Measurements from ENCODE around the gene THSD7B. TPM values are rescaled to one million over a fixed set of nuclear protein-coding genes. Genes with fewer than 3 reads are reported as not detected.
"Not testable (repeated sequence)": the region's sequence is repeated elsewhere in the genome, so short reads cannot be mapped to it uniquely, and the experiment has no call there.

Gene THSD7B
- total RNA-seq, 1 donor from 2014 or later = not detected

DNA sequence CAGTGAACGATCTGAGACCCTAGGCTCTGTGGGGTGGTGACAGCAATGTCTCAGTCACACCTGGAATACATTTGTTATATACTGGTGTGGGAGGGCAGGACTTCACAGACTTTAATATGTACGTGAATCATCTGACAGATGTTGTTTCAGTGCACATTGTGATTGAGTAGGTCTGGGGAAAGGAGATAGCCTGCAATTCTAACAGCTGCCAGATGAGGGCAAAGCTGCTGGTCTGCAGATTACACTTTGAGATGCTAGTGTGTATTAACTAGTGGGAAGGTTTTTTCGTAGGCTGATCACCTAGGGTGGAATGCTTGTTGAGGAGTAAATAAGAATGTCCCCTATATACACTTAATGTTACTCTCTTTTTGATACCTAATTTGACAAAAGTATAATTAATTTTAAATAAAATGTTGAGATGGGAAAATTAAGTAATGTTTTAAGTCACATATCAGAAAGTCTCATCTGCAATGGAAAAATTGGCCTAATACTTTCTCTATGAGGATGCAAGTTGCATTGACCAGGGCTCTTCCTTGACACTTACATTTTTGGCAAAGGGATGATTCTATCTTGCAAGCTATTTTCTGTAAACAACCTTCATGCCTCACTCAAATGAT, 702.0 kb downstream of the THSD7B start:
- no peak for DNase-seq (ENCODE audit: extremely low read depth, low read depth, low spot score)

DNA sequence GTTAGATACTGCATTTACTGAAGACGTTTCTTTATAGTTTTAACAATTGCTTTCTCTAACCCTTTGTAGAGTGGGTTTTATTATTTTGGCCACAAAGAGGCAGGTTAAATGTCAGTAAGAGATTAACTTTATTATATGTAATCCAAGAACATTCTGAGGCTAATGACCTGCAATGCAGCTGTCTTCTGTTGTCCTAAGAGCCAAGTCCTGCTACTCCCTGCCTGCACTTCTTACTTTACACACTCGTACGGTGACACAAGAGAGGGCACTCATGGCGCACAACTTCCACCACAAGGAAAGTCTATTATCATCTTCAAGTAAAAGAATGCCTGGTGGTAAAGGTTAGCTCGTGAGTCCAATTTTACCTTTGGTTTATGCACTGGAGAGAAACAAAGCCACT, 727.9 kb downstream of the THSD7B start:
- no peak for DNase-seq (ENCODE audit: extremely low read depth, low read depth, low spot score)

DNA sequence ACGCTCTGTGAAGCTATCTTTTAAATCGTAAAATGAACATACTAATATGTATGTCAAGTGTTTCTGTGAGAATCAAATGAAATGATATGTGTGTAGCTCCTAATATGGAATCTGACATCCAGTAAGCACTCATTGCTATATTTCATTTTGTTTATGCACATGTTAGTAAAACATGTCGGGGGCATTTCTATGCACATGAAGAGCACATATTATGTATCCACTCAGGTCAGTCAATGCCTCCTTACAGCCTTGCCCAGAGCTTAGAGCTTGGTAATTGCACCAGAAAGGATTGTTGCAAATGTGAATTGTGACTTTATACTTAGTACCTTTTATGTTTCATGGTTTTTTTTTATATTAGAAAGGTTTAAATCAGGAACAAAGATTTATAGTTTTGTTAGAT, 735.3 kb downstream of the THSD7B start:
- DNase-seq (ENCODE audit: extremely low read depth, low read depth, low spot score) = no peak

DNA sequence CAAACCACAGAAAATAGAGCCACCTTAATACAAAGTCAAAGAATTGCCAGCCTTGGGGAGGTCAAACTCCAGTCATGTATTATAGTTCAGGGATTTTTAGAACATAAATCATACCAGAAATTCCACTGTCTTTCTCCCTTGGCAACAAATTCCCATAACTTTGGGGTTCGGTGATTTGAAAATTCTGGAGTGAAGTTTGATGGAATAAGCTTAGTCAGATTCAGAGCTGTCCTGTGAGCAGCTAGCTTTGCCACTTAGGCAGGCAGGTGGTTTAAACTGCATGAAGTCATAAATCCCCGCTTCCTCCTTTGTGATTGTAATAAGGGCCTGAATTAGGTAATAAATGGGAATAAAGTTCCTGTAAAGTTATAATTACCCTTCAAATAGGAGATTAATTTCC, 741.9 kb downstream of the THSD7B start:
- DNase-seq (ENCODE audit: extremely low read depth, low read depth, low spot score) = no peak

DNA sequence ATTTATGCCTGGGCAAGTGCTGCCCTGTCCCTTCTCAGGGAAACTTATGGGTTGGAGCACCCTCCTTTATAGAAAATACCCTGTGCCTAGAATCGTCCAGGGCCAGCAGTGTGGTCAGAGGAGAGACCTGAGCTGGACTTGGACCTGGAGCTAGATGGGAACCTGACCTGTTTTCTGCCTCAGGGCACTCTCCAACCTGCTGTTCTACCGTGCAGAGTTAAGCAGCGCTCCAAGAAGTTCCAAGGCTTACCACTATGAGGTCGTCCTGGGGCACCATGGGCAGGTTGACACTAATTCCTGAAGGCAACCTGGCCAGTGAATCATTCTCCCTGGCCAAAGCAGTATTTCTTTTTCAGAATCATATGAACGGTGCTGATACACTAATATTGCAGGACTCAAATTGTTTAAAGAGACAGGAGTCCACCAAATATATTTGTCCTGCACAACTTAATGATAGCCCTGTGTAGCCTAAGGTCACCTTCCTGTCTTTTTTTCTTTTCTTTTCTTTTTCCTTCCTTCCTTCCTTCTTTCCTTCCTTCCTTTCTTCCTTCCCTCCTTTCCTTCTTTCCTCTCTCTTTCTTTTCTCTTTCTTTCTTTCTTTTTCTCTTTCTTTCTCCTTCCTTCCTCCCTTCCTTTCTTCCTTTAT, 743.5 kb downstream of the THSD7B start:
- DNase-seq (ENCODE audit: extremely low read depth, low read depth, low spot score) = no peak

DNA sequence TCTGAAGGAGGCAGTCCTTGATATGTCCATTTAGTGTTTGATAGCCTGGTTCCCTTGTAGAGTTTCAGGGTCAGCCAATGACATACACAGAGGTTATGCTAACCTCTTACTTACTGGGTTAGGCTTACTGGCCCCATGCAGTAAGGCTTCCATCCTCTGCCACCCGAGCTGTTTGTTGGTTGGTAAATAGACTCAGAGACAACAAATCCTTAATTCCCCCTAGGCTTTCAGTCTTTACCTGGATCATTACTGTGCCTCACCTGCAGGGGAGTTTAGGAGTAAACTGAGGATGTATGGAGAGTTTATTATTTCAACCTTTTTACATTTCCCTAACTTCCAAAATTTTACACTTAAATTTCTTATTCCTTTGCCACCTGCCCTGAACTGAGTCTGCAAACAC, 746.2 kb downstream of the THSD7B start:
- no peak for DNase-seq (ENCODE audit: extremely low read depth, low read depth, low spot score)

DNA sequence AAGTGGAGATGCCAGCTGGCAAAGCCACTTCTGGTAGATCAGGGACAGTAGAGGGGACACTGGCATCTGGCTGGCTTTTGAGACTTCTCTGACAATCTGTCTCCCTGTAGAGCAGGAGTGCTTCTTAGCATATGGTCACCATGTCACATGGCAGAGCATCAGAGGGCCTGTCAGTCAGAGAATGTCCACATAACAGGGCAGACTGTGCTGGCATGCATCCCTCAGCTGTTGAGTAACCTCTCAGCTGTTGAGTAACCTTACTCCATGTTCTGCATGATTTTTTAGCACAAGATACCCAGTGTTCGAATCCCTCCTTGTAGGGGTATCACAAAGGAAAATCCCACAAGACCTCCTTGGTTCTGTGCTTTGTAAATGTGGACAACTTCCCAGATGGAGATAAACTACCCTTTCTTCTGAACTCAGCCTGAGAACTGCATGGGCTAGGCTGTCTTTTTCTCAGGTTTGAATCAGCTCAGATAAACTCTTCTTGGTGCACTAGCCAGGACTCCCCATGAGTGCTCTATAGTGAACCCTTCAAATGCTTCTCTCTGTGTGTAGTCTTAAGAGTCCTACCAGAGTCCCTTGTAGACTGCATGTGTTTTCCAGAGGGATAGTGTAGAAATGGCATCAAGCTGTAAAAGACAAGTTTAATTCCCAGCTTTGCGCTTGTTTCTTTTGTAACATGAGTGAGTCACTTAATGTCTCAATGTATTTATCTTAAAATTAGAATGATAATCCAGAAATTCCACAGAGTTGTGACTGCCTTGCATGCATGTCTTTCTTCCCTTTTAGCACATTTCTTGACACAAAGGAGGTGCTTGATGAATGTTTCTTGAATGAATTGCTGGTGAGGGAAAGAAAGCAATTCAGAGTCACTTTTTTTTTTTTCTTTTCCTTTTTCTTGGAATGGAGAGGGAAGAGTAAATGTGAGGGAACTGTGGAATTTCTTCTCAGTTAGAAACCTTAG, 756.6 kb downstream of the THSD7B start:
- DNase-seq (ENCODE audit: extremely low read depth, low read depth, low spot score) = no peak

DNA sequence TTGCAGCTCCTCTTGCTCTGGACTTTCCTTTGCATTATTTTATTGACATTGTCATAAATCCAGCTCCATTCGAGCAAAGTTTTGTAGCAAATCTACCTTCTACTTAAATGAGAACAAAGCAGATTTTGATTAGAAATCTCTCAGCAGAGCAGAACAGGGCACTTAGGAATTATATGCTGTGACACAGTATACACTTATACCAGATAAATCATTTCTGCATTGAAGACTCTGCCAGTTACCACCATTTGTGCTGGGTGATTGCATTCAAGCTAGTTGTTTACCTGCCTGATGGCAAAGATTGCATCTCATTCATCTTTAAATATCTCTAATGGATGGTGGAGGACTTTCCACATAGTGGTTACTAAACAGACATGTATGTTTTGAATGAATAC, 757.3 kb downstream of the THSD7B start:
- no peak for DNase-seq (ENCODE audit: extremely low read depth, low read depth, low spot score)

DNA sequence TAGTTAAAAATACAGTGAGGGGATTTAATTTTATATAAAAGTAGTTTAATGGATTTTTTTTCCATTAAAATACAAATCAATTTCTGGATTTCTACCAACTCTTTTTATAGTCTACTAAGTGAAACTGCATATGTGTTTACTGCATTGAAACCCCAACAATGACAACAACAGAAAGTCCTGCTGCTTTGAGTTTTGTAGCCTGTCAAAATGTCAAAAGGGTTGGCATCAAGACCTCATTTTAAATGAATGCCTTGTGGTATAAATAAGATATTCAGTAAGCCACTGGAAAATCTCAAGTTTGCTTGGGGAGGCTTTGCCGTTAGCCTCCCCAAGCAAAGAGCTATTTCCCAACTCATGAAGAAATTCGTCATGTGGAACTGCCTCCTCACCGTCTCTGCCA, 758.6 kb downstream of the THSD7B start:
- no peak for DNase-seq (ENCODE audit: extremely low read depth, low read depth, low spot score)

DNA sequence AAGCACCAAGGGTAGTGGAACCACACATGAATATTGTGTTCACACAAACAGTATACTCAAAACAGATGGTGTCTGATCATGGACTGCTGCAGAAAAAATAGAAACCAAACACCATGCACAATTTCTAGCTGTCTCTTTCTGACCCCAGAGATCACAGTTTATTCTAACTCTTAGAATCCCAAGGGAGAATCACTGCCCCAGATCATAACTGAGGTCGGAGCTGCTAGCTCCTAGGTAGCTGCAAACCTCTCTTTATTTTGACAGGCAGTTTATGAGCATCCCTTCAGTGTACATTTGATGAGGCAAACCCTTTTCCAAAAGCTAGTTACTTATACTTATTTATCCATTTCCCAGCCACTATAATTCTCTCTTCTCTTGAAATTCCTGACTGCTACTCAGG, 759.8 kb downstream of the THSD7B start:
- no peak for DNase-seq (ENCODE audit: extremely low read depth, low read depth, low spot score)

DNA sequence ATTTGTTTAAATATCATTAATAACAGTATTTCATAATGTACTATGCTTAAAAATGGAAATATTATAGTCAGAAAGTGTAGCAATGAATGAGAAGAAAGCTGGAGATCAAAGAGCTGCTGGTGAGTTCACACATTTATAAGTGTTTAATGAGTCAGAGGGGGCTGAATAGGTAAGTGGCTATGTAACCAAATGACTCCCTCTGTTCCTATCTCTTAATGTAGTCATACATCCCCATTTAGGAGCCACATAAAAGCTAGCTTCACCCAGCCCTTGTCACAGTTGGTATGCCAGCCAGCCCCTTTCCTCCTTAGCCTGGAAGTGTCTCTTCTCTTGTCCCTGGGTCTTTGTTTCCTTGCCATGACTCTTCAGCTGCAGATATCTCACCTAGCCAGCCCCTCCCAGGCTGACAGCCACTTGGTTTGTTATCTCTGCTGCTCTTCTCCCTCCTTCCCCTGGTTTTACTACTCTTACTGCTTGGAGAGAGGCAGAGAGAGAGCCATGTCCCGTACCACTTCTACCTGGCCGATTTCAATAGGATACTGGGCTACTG, 760.4 kb downstream of the THSD7B start:
- DNase-seq (ENCODE audit: extremely low read depth, low read depth, low spot score) = no peak

DNA sequence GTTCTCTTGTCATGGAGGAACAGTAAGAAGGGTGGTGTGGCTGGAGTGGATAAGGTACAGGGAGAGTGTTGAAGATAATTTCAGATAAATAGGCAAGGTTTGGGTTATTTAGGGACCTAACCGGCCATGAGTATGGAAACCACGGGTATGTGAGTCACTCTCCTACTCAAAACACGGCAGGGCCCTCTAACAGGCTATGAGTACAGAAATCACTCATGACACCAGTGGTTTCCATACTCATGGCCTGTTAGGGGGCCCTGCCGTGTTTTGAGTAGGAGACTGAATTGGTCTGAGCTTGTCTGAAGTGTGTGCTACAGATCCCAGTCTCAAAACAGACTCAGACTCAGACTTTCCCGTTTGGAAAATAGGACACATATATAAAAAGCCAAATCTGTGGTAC, 770.6 kb downstream of the THSD7B start:
- DNase-seq (ENCODE audit: extremely low read depth, low read depth, low spot score) = no peak

DNA sequence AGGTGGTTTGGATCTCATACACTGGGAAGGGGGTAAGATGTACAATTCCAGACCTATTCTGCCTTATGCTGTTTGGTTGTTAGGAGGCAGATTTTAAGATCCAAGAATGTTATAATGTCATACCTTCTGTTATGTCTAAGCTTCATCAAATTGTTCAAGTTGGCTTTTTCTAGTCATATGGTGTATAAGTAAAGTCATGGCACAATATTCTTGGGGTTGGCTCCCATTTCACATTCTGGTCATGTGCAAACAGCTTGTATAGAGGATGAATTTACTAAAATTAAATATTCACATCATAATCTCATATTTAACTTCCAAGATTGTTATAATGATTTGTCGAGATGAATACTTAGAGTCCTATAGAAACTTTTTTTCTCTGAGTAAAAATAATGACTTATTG, 774.0 kb downstream of the THSD7B start:
- no peak for DNase-seq (ENCODE audit: extremely low read depth, low read depth, low spot score)

DNA sequence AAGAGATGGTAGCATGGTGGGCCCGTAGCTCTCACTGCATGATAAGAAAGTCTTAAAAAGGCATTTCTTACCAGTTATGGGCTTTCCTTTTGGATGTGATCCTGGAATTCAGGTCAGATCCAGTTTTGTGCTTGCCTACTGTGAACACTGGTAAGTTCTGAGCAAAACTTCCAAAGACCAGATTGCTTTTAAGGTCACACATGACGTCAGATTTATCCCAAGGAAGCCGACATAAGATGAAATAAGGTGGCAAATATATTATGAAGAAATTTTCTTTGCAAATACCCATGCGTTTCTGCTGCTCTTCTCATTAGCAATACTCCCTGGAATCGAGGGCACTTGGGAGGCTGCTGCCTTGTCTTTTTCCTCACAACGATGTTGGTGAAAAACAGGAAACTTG, 782.5 kb downstream of the THSD7B start:
- DNase-seq (ENCODE audit: extremely low read depth, low read depth, low spot score) = no peak

DNA sequence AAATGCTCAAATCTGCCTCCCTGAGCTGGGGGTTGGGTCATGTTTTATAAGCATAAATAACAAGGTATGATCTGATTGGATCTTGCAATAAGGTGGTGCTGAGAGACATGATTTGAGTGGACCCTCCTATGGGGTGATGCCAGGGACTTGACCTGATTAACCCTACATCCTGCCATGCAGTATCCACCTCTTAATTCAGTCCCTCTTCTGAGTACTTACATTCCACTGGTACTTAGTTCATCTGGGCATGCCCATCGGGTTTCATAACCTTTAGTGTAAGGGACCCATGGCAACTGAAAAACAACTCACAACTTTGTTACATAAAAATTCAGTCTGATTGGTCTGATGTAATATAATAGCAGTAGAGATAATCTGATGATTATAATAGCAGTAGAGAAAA, 801.0 kb downstream of the THSD7B start:
- no peak for DNase-seq (ENCODE audit: extremely low read depth, low read depth, low spot score)

DNA sequence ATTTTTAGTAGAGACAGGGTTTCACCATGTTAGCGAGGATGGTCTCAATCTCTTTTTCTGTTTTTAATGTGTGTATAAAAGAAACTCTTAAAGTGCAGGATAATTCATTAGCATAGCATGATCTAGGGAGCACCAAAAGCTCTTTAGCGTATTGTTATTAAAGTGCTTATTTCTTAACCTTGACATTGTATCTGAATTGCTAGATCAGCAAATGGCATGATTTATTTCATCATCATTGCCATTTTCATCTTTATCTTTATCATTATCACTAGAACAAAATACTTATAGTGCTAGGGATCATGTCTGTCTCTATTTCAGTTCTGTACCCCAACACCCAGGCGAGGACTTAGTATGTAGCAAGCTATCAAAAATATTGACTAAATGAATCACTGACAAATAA, 805.1 kb downstream of the THSD7B start:
- DNase-seq (ENCODE audit: extremely low read depth, low read depth, low spot score) = no peak

DNA sequence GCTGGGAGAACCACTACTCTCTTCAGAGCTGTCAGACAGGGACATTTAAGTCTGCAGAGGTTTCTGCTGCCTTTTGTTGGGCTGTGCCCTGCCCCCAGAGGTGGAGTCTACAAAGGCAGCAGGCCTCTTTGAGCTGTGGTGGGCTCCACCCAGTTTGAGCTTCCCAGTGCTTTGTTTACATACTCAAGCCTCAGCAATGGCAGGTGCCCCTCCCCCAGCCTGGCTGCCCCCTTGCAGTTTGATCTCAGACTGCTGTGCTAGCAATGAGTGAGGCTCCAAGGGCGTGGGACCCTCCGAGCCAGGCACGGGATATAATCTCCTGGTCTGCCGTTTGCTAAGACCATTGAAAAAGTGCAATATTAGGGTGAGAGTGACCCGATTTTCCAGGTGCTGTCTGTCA, 822.5 kb downstream of the THSD7B start:
- not testable (repeated sequence) for DNase-seq (ENCODE audit: extremely low read depth, low read depth, low spot score)

DNA sequence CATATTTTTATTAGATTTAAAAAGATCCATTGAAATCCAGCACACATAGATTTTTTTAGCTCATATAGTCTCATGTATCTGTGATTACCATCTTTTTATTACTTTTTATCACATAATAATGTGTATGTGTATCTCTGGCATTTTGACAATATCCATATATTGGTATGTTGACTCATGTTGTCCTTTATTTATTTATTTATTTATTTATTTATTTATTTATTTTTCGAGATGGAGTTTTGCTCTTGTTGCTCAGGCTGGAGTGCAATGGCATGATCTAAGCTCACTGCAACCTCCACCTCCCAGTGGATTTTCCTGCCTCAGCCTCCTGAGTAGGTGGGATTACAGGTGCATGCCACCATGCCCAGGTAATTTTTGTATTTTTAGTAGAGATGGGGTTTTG, 823.2 kb downstream of the THSD7B start:
- DNase-seq (ENCODE audit: extremely low read depth, low read depth, low spot score) = not testable (repeated sequence)

DNA sequence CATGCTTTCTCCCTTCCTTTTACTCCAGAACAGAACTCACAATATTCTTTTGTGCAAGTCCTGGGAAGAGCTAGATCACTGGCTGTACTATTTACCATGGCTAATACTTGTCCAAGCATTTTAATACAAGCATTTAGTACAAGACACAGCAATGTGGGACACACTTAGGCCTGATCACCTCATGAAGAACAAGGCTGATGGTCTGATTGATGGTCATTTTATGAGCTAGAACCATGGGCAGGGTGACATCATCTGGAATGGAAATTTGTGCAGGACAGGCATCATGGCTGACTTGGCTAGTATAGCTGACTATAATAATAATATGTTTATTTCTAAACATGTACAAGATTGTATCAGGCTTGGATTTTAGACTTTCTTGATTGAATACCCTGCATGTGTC, 824.8 kb downstream of the THSD7B start:
- DNase-seq (ENCODE audit: extremely low read depth, low read depth, low spot score) = no peak

DNA sequence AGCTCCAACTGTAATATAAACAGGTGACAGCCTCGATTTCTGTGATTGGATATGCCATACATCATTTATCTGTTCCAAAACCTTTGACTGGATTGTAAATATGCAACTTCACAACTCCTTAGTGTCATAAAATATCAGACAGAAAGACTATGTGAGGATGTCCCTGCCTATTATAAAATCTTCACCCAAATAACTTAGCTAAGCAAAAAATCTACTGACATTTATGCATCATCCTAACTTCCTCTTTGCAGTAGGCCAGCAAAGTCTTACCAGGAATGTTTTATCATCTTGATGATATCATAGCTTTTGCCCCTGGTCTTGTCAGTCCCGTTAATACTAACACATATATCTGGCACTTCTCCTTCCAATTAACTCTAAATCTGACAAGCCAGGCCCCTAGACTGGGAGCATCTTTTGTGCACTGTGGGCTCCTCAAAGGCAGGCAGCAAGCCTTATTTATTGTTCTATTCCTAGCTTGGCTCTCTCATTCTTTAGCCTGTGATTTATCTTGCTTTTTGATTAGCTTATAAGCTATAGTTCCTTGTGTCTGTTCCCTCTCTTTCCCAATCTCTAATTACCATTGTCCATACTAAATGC, 842.5 kb downstream of the THSD7B start:
- no peak for DNase-seq (ENCODE audit: extremely low read depth, low read depth, low spot score)

DNA sequence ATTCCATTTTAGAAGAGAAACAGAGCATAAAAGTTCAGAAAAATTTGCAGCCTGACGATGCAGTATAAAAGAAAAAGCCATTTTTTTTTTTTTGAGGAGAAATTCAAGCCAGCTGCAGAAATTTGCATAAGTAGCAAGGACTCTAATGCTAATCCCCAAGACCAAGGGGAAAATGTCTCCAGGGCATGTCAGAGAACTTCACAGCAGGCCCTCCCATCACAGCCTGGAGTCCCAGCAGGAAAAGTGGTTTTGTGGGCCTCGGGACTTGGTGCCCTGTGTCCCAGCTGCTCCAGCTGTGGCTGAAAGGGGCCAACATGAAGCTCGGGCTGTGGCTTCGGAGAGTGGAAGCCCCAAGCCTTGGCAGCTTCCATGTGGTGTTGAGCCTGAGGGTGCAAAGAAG, 873.6 kb downstream of the THSD7B start:
- no peak for DNase-seq (ENCODE audit: extremely low read depth, low read depth, low spot score)

All from glomerular endothelial cell (primary cell).